NT2/D1 (cell line): ENCODE results near the gene AKAP9.

Experiments
- SUZ12 ChIP-seq: IDR thresholded peaks from 2 replicates; pipeline ENCODE4 v1.6.1; 2011; ENCODE audit not compliant: insufficient read length, insufficient read depth; ENCODE audit errors: extremely low read depth
- YY1 ChIP-seq: IDR thresholded peaks from 2 replicates; pipeline ENCODE4 v1.6.1; 2011; ENCODE audit not compliant: insufficient read length, insufficient read depth
- ZNF274 ChIP-seq: IDR thresholded peaks from 2 replicates; pipeline ENCODE4 v1.6.1; 2011; ENCODE audit warnings: mild to moderate bottlenecking, low read depth, low read length

- TF ChIP-seq YY1 (no peak), ZNF274 (no peak), SUZ12 (no peak)
Measured at GRCh38 chr7:91962419-91962818, 21.8 kb downstream of the AKAP9 start.
